ENCODE data around the gene STPG1.

Gene STPG1

DNA sequence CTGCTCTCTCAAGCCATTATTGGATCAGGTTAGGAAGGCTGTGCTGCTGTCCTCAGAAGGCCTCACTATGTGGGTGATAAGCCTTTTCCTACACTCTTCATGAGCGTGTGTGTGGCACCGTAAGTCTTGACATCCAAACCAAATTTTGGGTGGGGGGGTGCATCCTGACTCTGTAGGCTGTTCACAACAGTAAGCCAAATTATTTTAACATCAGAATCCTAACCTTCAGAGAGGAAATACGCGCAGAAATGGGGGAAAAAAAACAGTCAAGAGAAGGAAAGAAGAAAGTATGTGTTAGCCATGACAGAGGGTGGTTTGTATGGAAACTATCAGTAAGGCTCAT, 21.0 kb downstream of the STPG1 start:
- DNase-seq = no peak

DNA sequence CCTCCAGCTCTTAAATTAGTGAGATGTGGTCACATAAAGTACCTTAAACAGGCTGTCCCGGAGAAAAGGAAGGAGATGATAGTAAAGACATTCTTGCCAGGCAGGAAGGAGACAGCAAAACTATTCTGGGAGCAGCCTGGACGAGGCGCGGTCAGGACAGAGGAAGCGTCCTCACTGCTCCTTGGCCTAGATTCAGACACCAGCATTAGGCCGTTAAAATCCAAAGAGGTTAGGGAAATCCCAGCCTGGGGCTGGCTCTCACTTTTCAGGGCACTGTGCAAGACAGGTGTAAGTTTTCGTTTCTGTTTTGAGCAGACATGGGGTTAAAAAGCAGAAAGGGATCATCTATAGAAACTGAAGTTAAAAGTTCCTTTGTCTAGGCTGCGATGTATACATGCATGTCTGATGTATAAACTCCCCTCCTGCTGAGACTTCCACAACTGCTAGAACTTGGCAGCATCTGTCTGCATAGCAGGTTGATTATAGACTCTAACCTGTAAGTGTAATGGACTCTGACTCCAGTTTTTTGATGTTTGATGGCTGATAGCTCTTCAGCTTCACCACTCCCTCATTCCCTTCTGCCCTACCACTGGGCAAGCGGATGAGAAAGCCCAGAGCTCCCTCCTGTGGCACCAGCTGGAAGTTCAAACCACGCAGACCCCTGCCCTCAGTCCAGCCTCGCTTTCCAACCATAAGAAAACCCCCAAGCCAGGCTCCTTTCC, 21.5 kb downstream of the STPG1 start:
- peak; percentile 64 for DNase-seq

DNA sequence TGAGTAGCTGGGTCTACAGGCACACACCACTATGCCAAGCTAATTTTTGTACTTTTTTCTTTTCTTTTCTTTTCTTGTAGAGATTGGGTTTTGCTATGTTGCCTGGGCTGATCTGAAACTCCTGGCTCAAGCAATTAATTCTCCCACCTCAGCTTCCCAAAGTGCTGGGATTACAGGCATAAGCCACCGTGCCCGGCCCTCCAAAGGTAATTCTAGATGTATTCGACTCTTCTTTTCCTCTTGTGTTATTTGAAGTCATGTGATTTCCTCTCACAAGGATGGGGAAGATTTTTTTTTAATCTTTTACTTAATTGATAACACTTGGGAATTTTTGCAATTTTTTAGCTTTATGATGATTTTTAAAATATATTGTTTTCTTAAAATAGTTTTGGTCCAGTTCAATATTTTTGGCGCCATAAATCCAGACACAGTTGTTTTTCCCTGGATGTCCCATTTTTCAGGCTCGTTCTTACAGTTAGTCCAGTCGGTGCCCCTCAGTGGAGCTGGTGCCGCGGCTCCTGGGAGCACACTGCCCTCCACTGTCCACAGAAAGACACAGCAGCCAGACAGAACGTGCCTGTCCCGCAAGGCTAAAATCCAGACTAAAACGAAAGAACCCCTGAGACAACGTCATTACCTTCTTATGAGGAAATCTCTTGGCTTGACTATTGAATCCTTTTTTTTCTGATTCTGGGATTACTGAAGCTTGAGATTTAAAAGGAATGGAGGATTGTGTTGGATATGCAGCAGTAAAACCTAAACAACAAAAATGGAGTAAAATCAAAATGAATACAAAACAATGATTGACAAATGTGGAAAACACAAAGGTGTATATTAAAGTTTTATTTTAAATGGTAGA, 22.4 kb downstream of the STPG1 start:
- DNase-seq = peak; percentile 64

DNA sequence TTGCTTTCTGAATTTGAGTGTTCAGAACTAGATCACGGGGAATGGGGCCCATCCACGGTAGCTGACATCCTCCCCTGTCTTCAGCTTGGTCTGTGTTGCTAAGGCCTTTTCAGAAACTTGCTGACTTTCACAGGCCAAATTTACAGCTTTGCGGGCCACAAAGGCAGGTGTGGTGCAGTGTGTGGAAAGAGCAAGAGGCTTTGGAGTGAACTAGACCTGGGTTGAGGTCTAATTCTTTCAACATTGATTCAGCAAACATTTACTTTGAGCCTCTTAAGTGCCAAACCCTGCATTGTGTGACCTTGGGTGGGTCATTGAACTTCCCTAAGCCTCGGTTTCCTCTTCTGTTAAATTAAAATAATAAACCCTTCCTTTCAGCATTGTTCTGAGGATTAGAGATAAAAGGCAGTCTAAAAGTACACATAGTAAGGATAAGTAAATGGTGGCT, 24.3 kb downstream of the STPG1 start:
- no peak for DNase-seq

DNA sequence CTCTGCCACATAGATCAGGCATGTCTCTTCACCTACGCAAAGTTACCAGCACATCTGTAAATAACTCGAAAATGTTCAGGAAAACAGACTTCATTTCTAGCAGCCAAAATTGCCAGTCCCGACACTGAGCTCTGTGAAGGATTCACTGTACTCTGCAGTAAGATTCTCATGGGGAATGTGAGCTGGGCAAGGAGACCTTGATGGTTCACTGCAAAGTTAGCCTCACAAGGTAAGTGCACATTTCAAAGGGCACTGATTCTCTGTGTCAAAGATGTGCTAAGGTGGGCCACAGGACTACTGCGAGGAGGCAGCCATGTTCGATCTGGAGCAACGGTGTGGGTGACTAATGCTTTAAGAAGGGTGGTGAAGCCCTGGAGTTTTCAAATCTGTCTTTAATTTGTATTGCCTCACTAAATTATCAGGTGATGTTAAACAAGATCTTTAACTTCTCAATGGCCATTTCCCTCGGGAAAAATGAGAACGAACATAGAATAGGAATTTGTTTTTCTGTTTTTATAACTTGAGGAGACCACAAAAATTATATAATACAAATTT, 25.2 kb downstream of the STPG1 start:
- DNase-seq = no peak

DNA sequence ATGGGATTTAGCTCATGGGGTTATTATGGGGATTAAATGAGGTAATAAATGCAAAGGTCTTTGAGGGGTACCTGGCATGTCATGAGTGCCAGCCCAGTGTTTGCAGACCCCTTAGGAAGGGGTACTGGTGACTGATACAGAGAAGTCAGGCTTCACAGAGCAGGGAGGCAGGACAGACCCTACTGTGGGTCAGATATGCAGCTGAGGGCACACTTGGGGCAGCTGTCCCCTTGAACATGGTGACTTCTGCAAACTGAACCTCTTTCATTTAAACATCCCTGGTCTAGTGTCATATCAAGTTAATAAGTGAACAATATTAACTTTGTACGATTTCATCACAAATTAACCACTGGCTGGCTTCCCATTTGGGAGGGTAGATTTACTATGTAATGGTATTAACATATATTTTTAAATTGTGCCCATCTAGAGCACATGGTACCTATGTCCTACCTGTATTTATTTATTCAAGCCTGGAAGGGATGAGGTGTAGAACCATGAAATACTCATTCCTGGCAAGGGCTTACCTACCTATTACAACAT, 25.9 kb downstream of the STPG1 start:
- no peak for DNase-seq

DNA sequence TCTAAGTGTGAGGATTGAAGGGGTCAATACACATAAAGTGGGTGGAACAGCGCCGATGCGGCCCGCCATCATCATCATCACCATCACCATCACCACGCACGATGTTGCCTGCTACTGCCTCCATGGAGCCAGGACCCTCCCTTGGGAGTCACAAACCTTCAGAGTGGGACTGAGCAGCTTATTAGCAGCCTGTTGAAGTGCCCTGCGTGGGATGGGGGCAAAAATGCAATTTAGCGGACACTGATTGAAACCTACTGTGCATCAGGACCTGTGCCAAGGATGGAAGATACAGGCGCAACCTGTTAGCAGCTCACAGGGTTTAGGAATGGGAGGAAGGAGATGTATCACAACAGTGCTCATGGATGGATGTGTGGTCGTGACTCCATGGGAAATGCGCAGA, 26.7 kb downstream of the STPG1 start:
- DNase-seq = no peak

DNA sequence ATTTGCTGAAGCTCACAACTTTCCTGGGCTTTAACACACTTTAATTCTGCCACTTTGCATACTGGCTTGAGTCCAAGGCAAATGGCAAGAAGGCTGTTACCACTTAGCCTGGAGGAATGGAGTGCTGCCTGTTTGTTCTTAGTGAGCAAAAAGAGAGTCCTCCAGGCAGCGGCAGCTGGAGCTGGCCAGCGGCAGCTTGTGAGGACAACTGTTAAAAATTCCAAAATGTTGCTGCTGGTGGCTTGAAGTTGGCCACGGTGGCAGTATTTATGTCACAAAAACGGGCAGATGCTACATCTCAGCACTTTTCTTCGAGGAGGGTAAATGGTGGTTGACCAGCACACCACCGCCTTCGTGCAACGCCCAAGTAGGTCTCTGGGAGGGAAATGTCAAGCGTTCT, 27.3 kb downstream of the STPG1 start:
- no peak for DNase-seq

DNA sequence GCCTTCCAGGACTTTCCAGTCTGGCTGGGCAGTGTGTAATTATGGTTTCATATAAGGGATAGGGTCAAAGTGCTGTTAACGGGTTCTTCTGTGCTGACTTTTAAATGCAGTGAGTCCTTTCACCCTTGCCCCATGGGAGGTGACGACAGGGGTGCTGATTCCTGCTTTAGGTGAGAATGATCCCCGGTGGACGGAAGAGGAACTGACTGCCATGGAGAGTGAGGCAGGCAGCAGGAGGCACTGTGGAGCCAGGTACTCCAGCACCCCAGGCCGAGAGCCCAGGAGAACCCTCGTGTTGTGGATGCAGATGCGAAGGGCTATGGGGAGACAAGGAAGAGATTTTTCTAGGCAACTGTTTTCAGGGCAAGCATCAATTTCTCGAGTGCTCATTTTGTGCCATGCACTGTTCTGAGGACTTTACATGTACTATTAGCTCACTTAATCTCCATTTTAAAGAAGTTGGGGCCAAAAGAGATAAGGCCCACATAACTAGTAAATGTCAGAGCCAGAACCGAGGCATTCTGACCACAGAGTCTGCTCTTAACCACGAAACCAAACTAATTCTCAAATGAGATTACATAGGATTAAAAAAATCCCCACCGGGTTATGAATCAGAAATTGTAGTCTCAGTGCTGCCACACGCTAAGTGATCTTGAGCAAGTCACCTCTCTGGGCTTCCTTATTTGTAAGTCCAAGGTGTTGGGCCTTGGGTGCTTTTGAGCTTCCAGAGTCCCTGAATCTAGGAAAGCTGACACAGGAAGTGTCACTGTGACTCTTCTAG, 28.2 kb downstream of the STPG1 start:
- peak; percentile 34 for DNase-seq

DNA sequence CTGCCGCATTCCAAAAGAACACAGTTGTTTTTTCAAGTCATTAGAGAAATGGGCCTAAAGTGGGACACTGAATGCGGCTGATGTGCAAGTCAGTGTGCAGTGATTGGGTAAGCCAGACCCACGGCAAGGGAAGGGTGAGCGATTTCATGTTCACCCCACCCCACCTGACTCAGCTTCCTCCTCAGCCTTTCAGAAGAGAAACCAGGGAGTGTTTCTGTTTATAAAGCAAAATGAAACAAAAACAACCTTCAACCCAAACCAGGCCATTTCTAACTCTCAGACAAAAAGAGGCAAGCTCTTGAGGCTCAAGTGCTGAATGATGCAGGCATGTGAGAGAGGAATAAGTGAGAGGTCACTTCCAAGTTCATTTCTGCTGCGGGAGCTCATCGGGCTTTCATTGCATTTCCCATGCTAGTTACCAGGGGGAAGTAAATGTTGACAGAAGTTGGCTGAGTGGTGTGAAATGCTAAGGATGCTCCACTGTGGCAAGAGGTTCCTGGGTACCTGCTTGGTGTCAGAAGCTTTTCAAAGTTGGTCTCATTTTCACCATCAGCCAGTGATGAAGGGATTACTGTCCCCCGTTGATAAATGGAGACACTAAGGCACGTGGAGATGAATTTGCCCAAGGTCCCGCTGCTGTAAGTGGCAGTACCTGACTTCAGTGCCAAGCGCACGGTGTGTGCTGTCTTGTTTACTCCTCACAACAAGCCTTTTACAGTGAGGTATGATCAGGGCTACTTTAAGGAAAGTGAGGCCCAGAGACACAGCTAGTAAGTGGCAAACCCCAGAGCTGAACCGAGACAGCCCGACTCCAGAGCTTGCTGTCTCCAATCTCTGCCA, 29.1 kb downstream of the STPG1 start:
- DNase-seq = peak; percentile 40

DNA sequence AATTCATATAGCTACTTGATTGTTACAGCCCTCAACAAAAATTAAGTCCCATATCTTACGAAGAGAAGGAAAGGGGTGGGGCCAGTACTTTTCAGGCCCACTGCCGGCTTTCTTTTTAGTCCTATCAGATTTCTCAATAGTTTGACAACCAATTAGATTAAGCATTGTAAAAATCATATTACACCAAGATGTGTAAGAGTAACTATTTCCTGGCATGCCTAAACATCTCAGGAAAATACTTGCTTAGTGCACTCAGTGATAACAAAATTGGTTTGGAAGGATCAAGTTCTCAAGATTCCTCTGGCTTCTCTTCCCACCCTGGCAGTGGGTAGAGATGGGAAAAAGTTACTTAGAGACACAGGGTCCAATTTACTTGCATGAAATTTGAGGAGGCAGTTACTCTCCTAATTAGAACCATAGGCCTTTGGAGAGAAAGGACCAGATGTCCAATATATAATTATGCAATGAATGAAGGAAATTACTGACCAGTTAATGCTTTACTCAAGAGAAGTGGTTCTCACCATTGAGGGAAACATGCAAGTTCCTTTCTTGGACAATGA, 30.1 kb downstream of the STPG1 start:
- no peak for DNase-seq

DNA sequence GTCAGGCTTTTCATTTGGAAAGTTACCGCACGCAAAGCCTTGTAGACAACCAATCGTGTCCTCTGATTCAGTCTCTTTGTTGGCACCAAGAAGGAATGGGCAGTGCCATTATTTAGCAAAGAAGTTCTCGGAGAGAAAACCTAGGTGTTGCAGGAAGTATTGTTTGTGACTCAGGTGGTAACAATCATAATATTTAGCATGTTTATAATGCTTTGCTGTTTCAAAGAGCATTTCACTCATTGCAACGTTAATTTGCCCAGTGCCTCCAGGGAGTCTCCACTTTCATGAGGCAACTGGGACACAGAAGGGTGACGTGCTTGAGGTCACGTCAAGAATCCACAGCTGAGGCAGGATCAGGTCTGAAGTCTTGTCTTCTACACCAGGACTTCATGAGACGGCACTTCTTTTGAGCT, 31.4 kb downstream of the STPG1 start:
- DNase-seq = no peak

DNA sequence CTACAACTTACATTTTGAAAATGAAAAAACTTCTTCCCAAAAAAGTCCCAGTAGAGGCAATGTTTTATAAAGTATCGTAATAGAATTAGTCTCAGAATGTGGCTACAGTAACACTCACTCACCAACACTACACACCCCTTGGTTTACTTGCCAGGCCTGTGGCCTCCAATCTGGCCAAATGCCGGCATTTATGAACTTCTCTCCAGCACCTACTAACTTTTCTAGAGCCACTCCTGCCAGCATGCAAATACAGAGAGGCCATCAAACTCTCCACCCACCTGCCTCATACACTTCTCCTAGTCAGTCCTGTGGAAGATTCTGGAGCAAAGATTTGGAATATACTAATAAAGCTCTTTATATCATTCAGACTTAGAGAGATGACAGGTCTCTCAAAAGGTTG, 32.3 kb downstream of the STPG1 start:
- no peak for DNase-seq

DNA sequence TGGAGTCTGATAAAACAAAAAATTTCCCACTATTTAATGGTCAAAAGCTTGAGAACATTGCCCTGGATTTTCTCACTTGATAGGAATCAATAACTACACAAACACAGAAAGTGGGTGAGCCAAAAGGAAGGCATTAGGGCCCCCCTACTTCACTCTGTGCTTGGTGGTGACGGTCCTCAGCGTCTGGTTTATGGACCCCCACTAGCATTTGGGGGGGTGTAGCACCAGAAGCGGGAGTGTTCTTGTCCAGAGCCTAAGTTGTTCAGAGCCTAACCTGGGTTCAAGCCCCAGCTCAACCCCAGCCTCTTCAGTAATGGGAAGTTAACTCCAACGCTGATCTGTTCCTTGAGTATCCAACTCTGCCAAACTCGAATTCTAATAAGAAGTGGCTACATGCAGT, 33.1 kb downstream of the STPG1 start:
- no peak for DNase-seq

DNA sequence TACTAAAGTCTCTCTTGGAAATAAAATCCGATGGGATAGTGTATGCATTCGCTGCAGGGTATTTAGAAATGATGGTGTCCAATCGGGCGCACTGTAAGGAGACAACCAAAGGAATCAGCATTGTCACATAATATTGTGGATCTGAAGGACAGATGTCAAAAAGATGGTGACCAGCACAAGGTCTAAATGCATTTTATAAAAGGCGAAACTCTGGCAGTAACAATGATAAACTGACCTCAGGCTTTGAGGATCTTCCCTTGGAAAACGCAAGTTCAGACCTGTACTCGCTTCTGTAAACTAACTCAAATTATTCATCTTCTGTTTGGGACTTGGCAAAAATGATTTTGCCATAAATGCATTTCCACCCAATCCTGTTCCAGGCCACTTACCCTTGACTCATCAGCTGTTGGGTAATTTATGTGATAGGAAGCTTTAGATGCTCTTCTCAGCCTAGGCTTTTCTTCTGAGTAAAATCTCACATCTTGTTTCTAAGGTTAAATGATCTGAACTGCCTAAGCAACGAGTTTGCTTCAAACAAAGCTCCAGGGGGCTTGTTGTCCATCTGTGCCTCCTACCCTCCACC, 33.8 kb downstream of the STPG1 start:
- no peak for DNase-seq

DNA sequence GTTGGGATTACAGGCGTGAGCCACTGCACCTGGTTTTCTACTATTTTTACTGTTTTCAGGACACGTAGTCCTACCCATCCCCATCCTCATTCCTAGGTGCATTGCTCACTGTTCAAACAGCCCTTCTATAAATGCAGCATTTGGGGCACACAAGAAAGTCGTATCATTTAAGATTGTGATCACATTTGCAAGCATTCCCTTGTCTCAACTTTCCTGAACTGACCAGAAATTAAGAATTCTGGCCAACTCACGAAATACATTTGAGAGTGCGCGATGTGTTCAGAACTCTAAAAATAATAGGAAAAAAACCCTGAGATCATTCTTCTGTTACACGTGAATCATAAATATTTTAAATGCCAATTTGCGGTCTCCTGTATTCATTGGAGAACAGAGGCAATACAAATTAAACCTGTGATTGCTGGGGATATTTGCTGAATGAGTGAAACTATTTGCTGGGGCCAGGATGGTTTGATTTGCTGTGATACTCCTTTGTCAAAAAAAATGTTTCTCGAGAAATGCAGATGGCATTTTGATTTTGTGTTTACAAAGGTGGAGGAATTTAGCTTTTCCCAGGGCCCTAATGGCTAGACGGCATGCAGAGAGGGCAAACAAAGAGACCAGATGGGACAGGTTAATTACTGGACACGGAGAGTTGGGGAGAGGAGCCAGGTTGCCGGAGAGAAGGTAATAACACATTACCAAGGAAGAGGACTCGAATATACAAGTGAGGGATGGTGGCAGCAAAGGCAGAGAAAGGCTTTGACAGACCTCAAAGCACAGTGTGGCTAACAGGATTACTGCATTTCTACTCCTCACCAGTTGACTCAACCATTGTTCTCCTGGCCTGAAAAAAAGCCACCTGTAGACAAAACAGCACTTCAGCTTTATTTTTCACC, 38.4 kb downstream of the STPG1 start:
- no peak for DNase-seq

DNA sequence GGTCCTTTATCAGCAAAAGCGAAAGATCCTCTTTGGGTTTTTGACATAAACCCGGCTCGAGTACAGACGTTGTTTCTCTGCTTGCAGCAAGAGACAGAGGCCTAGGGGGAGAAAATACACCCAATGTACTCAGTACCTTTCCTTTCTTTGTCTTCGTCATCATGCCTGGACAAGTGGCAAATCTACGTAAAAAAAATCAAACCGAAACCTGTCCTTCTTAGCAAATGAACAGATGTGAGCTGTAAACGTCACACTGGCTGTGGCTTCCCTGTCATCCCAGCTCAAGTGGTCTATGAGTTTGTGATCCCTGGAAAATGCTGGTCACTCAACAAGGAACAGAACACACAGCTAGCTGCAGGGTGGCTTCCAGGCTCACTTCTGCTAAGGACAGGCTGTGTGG, 39.9 kb downstream of the STPG1 start:
- DNase-seq = no peak

DNA sequence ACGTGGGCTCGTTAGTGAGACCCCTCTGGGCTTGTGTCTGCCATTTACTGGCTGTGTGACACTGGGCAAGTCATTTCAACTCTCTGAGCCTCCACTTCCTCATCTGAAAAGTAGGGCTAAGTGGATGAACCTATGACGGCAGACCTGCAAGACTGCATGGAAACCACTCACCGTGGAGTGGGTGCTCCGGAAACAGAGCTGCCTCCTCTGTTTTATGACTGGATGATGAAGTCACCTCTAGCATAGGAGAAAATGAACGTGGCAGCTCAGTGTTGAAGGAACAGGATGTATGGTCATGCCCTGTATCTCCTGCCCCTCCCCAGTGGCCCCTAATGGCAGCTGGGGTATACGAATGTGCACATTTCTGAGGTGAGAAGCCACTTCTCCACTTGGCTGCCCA, 40.5 kb downstream of the STPG1 start:
- no peak for DNase-seq

DNA sequence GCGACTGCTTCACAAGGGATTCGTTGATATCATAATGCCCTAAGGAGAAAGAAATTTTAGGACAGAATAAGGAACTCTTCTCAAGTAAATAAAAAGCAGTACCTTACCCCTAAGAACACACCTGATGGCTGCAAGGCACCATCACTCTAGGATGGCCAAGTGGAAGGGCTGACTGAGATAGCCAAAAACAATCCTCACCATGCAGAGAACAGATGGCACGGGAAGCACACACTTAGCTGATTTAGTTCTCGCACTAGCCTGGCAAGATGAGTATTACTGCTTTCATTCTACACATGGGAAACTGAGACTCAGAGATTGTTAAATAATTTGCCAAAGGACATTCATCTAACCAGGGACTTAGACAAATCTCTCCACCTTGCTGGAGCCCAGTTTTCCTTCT, 43.8 kb downstream of the STPG1 start:
- DNase-seq = no peak

DNA sequence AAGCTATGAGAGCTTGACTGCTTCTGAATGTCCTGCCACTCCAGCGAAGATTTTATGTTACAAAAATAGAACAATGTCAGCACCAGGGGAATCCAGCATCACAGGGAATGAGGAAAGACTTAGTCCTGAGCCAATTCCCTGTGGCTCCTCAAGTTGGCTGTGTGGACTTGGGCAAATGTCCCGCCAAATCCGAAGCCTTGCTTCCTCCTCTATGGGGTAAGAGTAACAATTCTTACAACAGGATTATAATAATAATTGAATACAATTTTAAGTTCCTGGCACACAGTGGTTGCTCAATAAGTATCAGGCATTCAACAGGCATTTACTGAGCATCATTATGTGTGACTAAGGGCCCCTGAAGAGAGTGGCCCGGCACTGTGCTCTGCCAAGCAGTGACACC, 44.4 kb downstream of the STPG1 start:
- DNase-seq = no peak

Measured in stimulated activated CD4-positive, alpha-beta T cell treated with anti-CD3 and anti-CD28 coated beads, Interleukin-4, amount 100 ng/mL, for 1 hour (primary cell).